Measurements from ENCODE around the gene SAMM50.

GRCh38 chr22:43971112-43971511, 15.9 kb downstream of the SAMM50 start:
- TF ChIP-seq POLR2A (IDR thresholded peaks at IDR 0.05; ENCODE audit: low read depth, low read length) (no peak), POLR2AphosphoS5 (IDR thresholded peaks at IDR 0.05; ENCODE audit: low read depth, low read length) (no peak), TAF1 (IDR thresholded peaks at IDR 0.05; ENCODE audit: low read depth, low read length) (no peak), SPI1 (IDR thresholded peaks at IDR 0.05; ENCODE audit: low read depth, low read length) (no peak), POU2F2 (IDR thresholded peaks at IDR 0.05; ENCODE audit: low read depth, low read length) (no peak), PAX5 (IDR thresholded peaks at IDR 0.05; ENCODE audit: insufficient read depth, low read length, severe bottlenecking) (no peak)

All from GM12891 (cell line).